Central memory CD8-positive, alpha-beta T cell (primary cell): ENCODE measurements around the gene NKAIN2.
"Not testable (repeated sequence)": the region's sequence is repeated elsewhere in the genome, so short reads cannot be mapped to it uniquely, and the experiment has no call there.

ENCODE experiments used
- ATAC-seq: fragments of 150-1000 bp; cut with Tn5 transposase; replicated peaks from 2 replicates; pipeline ENCODE4 v1.10.0; 2022; ENCODE audit warnings: mild to moderate bottlenecking, moderate FRiP score, moderate number of reproducible peaks; ENCODE audit not compliant: poor library complexity, severe bottlenecking; ENCODE audit errors: extremely low read depth
- DNase-seq, 2 donors: peaks; one replicate each; pipeline ENCODE4 v3.0.0; 2021; ENCODE audit warnings: low spot score in 2 of 2
- H3K27ac Mint-ChIP-seq: one replicate; pipeline ENCODE4 v1.8.0; 2022; ENCODE audit warnings: low read depth, mild to moderate bottlenecking, moderate library complexity, mixed read lengths
- H3K27me3 Mint-ChIP-seq: one replicate; pipeline ENCODE4 v1.8.0; 2022; ENCODE audit warnings: mixed read lengths
- H3K36me3 Mint-ChIP-seq: one replicate; pipeline ENCODE4 v1.8.0; 2022; ENCODE audit warnings: mild to moderate bottlenecking, moderate library complexity, mixed read lengths; ENCODE audit not compliant: insufficient read depth
- H3K4me1 Mint-ChIP-seq: one replicate; pipeline ENCODE4 v1.8.0; 2022; ENCODE audit warnings: mixed read lengths
- H3K4me3 Mint-ChIP-seq: one replicate; pipeline ENCODE4 v1.8.0; 2022; ENCODE audit warnings: mild to moderate bottlenecking, moderate library complexity, mixed read lengths
- H3K9me3 Mint-ChIP-seq: one replicate; pipeline ENCODE4 v1.8.0; 2022; ENCODE audit warnings: mixed read lengths

NKAIN2 gene

DNA sequence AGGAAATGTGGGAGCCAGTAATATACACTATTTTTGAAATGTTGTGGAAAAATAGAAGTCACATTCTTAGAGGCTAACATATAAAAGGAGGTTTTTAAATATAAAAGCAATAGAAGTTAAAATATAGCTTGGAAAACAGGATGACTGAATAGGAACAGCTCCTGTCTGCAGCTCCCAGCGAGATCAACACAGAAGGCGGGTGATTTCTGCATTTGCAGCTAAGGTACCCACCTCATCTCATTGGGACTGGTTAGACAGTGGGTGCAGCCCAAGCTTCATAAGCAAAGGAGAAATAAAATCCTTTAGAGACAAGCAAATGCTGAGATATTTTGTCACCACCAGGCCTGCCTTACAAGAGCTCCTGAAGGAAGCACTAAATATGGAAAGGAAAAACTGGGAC is 434.7 kb downstream of the NKAIN2 start:
- DNase-seq, H3K4me3 Mint-ChIP-seq, ATAC-seq, H3K27ac Mint-ChIP-seq, H3K27me3 Mint-ChIP-seq, H3K36me3 Mint-ChIP-seq, H3K4me1 Mint-ChIP-seq: not testable (repeated sequence)
- peaks cover 31% of the 10 kb centered on the region for H3K9me3 Mint-ChIP-seq

GRCh38 chr6:124254941-124255685 is 451.4 kb downstream of the NKAIN2 start:
- DNase-seq (no peak), ATAC-seq (no peak)
- H3K4me1 Mint-ChIP-seq = no peaks in the 10 kb centered on the region
- H3K36me3 Mint-ChIP-seq = no peaks in the 10 kb centered on the region
- H3K27ac Mint-ChIP-seq = no peak overlapping the region
- H3K9me3 Mint-ChIP-seq = peaks cover 3% of the 10 kb centered on the region
- no peak overlapping the region for H3K4me3 Mint-ChIP-seq
- H3K27me3 Mint-ChIP-seq = no peaks in the 10 kb centered on the region

- Mint-ChIP-seq H3K4me3 (no peak overlapping the region), H3K4me1 (no peaks in the 10 kb centered on the region), H3K9me3 (peaks cover 13% of the 10 kb centered on the region), H3K36me3 (peaks cover 1% of the 10 kb centered on the region), H3K27ac (no peak overlapping the region), H3K27me3 (no peaks in the 10 kb centered on the region)
- no peak for DNase-seq
- no peak for ATAC-seq
Observed at GRCh38 chr6:124260337-124260736, 456.7 kb downstream of the NKAIN2 start.

GRCh38 chr6:124269733-124270132 is 466.1 kb downstream of the NKAIN2 start:
- H3K27me3 Mint-ChIP-seq = no peaks in the 10 kb centered on the region
- no peaks in the 10 kb centered on the region for H3K36me3 Mint-ChIP-seq
- no peak for ATAC-seq

GRCh38 chr6:124273701-124274100 is 470.0 kb downstream of the NKAIN2 start:
- Mint-ChIP-seq H3K36me3 (no peaks in the 10 kb centered on the region), H3K4me1 (no peaks in the 10 kb centered on the region), H3K27me3 (no peaks in the 10 kb centered on the region), H3K9me3 (peaks cover 13% of the 10 kb centered on the region), H3K4me3 (no peak overlapping the region), H3K27ac (no peak overlapping the region)
- ATAC-seq = no peak
- no peak for DNase-seq

More at GRCh38 chr6:124269733-124270132, 466.1 kb downstream of the NKAIN2 start:
- DNase-seq = no peak
- peaks cover 13% of the 10 kb centered on the region for H3K9me3 Mint-ChIP-seq
- H3K27ac Mint-ChIP-seq = no peak overlapping the region
- H3K4me3 Mint-ChIP-seq = no peak overlapping the region
- H3K4me1 Mint-ChIP-seq = no peaks in the 10 kb centered on the region

- ATAC-seq (no peak), DNase-seq (no peak)
- Mint-ChIP-seq H3K4me3 (no peak overlapping the region), H3K27ac (no peak overlapping the region), H3K9me3 (peaks cover 6% of the 10 kb centered on the region), H3K36me3 (no peaks in the 10 kb centered on the region), H3K4me1 (no peaks in the 10 kb centered on the region), H3K27me3 (no peaks in the 10 kb centered on the region)
Observed at GRCh38 chr6:124282541-124282940, 478.9 kb downstream of the NKAIN2 start.

DNA sequence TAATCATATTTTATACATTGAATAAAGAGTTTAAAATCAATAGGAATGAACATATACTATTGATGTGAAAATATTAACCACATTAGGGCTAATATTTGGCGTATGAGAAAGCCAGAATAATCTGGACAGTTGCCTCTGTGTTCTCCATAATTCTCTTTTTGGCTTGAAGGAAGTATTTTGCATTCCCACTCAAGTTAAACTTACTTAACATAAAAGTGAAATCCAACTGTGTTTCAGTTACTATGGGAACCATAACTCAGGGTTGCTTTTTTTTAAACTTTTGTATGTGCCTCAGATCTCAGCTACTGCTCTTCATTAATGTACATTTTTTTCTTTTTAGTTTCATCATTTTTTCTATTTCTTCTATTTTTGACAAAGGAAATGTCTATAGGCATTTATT is 479.8 kb downstream of the NKAIN2 start:
- H3K36me3 Mint-ChIP-seq = no peaks in the 10 kb centered on the region
- DNase-seq (no peak), ATAC-seq (no peak)
- H3K27me3 Mint-ChIP-seq = no peaks in the 10 kb centered on the region
- H3K9me3 Mint-ChIP-seq = peaks cover 6% of the 10 kb centered on the region
- no peak overlapping the region for H3K4me3 Mint-ChIP-seq
- no peak overlapping the region for H3K27ac Mint-ChIP-seq
- no peaks in the 10 kb centered on the region for H3K4me1 Mint-ChIP-seq

GRCh38 chr6:124285146-124285545 is 481.5 kb downstream of the NKAIN2 start:
- Mint-ChIP-seq H3K4me1 (no peaks in the 10 kb centered on the region), H3K27me3 (no peaks in the 10 kb centered on the region), H3K4me3 (no peak overlapping the region), H3K36me3 (no peaks in the 10 kb centered on the region), H3K9me3 (peaks cover 6% of the 10 kb centered on the region), H3K27ac (no peak overlapping the region)
- no peak for ATAC-seq
- DNase-seq = no peak

GRCh38 chr6:124294574-124295200 is 491.0 kb downstream of the NKAIN2 start:
- DNase-seq = no peak
- no peak for ATAC-seq
- no peak overlapping the region for H3K27ac Mint-ChIP-seq
- no peak overlapping the region for H3K4me3 Mint-ChIP-seq
- no peaks in the 10 kb centered on the region for H3K4me1 Mint-ChIP-seq
- no peaks in the 10 kb centered on the region for H3K36me3 Mint-ChIP-seq
- no peaks in the 10 kb centered on the region for H3K27me3 Mint-ChIP-seq
- H3K9me3 Mint-ChIP-seq = peaks cover 9% of the 10 kb centered on the region

DNA sequence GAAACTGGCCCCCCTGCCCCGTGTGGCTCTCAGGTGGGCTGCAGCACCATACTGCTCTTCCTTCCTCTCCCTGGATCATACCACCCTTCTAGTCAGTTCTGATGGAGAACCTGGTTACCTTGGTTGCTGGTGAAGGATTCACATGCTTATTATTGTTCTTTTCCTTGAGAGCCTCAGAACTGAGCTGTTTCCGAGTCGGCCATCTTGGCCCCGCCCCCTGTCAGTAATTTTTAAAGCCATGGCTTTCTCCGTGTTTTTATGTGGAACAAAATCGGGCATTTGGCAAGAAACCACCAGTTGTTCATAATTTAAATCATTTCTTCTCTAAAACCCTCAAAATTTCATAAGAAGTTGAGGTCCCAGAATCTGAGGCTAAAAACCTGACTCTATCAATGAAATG is 493.8 kb downstream of the NKAIN2 start:
- H3K4me3 Mint-ChIP-seq = no peak overlapping the region
- ATAC-seq = no peak
- DNase-seq = no peak
- peaks cover 2% of the 10 kb centered on the region for H3K36me3 Mint-ChIP-seq
- no peaks in the 10 kb centered on the region for H3K4me1 Mint-ChIP-seq
- peaks cover 8% of the 10 kb centered on the region for H3K9me3 Mint-ChIP-seq
- H3K27me3 Mint-ChIP-seq = no peaks in the 10 kb centered on the region
- no peak overlapping the region for H3K27ac Mint-ChIP-seq

- H3K4me3 Mint-ChIP-seq = no peak overlapping the region
- H3K4me1 Mint-ChIP-seq = no peaks in the 10 kb centered on the region
- H3K36me3 Mint-ChIP-seq = peaks cover 2% of the 10 kb centered on the region
- no peak overlapping the region for H3K27ac Mint-ChIP-seq
- no peak for DNase-seq
- no peaks in the 10 kb centered on the region for H3K27me3 Mint-ChIP-seq
- peaks cover 12% of the 10 kb centered on the region for H3K9me3 Mint-ChIP-seq
- ATAC-seq = no peak
Observed at GRCh38 chr6:124298730-124299129, 495.1 kb downstream of the NKAIN2 start.

DNA sequence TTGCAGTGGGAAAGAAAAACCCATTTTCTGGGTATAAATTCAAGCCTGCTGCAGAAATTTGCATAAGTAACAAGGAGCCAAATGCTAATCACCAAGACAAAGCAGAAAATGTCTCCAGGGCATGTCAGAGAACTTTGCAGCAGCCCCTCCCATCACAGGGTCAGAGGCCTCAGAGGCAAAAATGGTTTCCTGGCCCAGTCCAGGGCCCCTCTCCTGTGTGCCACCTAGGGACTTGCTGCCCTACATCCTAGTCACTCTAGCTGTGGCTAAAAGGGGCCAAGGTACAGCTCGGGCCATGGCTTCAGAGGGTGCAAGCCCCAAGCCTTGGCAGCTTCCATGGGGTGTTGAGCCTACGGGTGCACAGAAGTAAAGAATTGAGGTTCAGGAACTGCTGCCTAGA is 497.2 kb downstream of the NKAIN2 start:
- not testable (repeated sequence) for ATAC-seq, DNase-seq, H3K36me3 Mint-ChIP-seq, H3K27me3 Mint-ChIP-seq, H3K4me1 Mint-ChIP-seq, H3K27ac Mint-ChIP-seq, H3K4me3 Mint-ChIP-seq
- H3K9me3 Mint-ChIP-seq = peaks cover 12% of the 10 kb centered on the region

DNA sequence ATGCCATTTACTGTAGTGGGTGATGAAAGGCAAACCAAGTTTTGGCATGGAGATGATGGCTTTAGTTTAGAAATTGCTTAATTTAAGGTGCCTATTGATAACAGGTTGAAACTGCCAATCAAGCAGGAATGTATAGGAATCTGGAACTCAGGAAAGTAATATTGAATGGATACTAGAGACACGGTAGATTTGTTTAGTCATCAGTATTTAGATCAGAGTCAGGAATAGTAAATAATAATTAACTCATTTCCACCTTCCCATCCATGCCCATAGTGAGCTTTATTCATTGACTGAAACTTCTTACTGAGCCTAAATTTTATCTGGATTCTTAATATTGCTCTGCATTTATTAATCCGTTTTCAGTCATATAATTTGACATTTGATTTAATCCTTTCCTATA is 500.3 kb downstream of the NKAIN2 start:
- Mint-ChIP-seq H3K27ac (no peak overlapping the region), H3K4me3 (no peak overlapping the region), H3K4me1 (no peaks in the 10 kb centered on the region), H3K36me3 (peaks cover 2% of the 10 kb centered on the region), H3K9me3 (peaks cover 12% of the 10 kb centered on the region), H3K27me3 (no peaks in the 10 kb centered on the region)
- no peak for DNase-seq
- ATAC-seq = no peak
